UCSD-AML1 (cell line): ENCODE measurements around the gene ITSN1.
"Not testable (repeated sequence)": the region's sequence is repeated elsewhere in the genome, so short reads cannot be mapped to it uniquely, and the experiment has no call there.

Experiments used
- DNase-seq: peaks from one replicate; lab custom pipeline; 2025; ENCODE audit not compliant: unreplicated experiment; lab: John Stamatoyannopoulos, UW

ITSN1 gene

GRCh38 chr21:33857846-33858666 lies 215.8 kb downstream of the ITSN1 start:
- no peak for DNase-seq

DNA sequence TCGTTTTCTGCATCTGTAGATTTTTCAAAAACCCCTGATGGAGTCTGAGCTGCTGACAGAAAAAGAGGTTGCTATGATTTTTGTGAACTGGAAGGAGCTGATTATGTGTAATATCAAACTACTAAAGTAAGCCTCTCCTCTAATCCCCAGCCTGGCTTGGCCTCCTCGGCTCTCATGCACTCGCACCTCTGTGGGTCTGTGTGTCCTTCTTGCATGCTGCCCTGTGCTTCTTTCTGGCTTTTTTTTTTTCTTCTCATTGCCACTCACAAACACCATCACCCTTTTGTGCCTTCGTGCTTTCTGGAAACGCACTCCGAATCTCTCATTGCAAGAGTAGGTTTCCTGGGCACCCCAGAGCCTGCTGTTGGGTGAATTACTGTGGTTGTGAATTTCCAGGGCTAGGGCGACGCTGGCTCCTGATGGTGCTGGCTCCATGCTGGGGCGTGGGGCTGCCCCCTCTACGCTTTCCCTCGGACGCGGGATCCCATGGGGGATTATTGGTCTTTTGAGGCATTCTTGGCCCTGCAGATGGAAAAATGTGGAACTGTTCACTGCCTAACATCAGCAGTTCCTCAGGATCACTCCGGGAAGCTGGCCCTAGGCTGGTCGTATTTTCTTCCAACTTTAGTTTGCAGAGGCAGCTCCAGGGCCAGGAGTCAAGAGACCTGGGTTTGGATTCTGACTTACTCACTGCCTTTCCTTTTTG lies 216.5 kb downstream of the ITSN1 start:
- DNase-seq: no peak

GRCh38 chr21:33859373-33860102 lies 217.2 kb downstream of the ITSN1 start:
- no peak for DNase-seq

- no peak for DNase-seq
These were observed 218.1 kb downstream of the ITSN1 start for GRCh38 chr21:33860332-33860879.

GRCh38 chr21:33861125-33861524 lies 218.8 kb downstream of the ITSN1 start:
- no peak for DNase-seq

- DNase-seq: not testable (repeated sequence)
These were observed 220.9 kb downstream of the ITSN1 start for GRCh38 chr21:33863191-33863590.

DNA sequence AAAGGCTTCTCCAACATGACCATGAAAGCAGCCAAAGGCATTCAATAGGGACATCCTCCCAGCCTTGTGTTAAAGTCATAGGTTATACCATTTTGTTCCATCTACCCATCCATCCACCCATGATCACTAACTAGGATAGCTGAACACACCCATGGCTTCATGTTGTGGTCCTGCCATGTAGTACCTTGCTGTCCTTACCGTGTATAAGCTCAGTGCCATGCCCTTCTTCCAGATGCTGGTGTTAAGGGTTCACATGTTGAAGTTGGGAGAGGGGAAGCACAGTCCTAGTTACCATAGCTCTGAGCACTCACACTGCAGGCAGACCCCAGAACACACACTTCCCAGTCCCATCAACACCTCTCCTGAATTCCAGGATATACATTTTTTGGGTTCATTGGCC lies 221.8 kb downstream of the ITSN1 start:
- DNase-seq: no peak

DNA sequence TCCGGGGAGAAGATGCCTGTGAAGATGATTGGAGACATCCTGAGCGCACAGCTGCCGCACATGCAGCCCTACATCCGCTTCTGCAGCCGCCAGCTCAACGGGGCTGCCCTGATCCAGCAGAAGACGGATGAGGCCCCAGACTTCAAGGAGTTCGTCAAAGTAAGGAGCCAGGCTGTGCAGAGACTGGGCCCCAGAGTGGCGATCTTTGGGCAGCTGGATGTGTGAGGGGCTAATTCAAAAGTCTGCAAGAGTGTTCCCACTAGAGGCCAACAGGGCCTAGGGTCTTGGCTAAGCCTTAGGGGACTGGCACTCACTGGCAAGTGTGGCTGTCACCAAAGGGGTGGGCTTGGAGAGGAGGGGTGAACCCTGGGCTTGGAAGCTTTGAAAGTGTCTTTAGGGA lies 222.9 kb downstream of the ITSN1 start:
- DNase-seq: no peak

- DNase-seq: no peak
These were observed 223.8 kb downstream of the ITSN1 start for GRCh38 chr21:33865996-33866575.

GRCh38 chr21:33866826-33867225 lies 224.5 kb downstream of the ITSN1 start:
- DNase-seq: no peak

GRCh38 chr21:33867868-33868267 lies 225.6 kb downstream of the ITSN1 start:
- not testable (repeated sequence) for DNase-seq

- no peak for DNase-seq
These were observed 227.6 kb downstream of the ITSN1 start for GRCh38 chr21:33869873-33870272.

GRCh38 chr21:33870768-33871167 lies 228.5 kb downstream of the ITSN1 start:
- no peak for DNase-seq

GRCh38 chr21:33871171-33871570 lies 228.9 kb downstream of the ITSN1 start:
- DNase-seq: no peak

DNA sequence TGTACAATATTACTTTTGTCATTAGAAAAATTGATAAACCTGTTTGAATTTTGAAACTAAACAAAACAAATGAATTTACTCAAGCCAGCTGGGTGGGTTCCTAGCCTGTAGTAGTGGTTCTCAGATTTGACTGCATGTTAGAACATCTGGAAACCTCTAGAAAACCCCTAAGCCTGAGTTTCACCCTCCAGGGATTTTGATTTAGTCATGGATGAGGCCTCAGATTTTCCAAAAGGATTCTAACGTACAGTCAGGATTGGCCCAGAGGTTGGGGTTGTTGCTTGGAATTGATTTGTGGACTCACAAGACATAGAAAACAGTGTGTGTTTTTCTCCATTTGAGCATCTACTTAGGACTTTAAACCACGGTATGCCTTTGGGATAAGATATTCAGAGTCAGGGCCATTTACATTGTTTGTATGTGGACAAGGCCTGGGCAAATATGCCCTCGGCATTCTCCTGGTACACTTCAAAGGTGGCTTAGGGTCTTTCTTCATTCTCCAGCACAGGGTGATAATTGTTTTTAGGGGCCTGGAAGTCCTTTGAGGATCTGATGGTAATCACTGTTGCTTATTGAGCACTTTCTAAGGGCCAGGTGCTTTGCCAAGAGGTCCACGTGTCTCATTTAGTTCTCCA lies 230.7 kb downstream of the ITSN1 start:
- DNase-seq: no peak

GRCh38 chr21:33874161-33874560 lies 231.9 kb downstream of the ITSN1 start:
- no peak for DNase-seq

GRCh38 chr21:33875026-33875695 lies 232.9 kb downstream of the ITSN1 start:
- no peak for DNase-seq

DNA sequence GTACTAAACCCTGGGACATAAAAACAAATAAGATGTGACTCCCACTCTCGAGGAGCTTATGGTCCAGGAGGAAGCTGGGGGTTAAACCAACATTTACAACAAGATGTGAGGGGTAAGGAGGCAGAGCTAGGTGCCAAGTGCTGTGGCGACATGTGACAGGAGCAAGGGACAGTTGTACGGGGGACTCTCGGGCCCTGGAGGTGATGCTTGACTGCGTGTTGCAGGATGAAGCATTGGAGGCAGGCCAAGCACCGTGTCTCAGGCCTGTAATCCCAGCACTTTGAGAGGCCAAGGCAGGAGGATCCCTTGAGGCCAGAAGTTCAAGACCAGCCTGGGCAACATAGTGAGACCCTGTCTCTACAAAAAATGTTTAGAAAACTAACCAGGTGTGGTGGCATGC lies 236.5 kb downstream of the ITSN1 start:
- no peak for DNase-seq

DNA sequence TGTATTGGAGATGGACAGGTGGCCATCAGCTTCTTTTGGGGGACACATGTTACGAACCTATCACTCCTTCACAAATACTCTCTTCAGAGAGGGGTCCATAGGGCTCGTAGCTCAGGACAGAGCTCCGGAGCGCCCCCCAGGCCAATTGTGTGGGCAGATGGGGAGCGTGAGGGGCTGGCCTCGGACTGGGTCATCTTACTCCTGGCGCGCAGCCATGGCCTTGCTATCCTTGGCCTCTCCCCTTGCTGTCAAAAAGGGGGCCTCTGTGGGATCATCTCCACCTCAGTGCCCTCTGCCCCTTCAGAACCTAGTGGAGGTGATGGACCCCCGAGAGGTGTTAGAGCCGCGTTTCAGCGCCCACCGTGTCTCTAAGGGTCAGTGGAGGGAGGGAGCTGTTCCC lies 238.3 kb downstream of the ITSN1 start:
- DNase-seq: no peak
